Adrenal gland (tissue), 5 donors: ENCODE data around the gene EXOSC2.

Experiments used
- POLR2A ChIP-seq, 2 donors: fragments of 450-650 bp; IDR thresholded peaks; one replicate each; pipeline ENCODE4 v1.6.1; 2017; ENCODE audit warnings: antibody characterized with exemption in 2 of 2, mild to moderate bottlenecking in 2 of 2, moderate library complexity in 1 of 2
- TF ChIP-seq, protein P1 (sequence below), 6 experiments: fragments of 450-650 bp in 4 of 6; fragments of 200-600 bp in 2 of 6; sonication (generic) in 1 of 6; IDR thresholded peaks; 1 replicate in 5 of 6; 2 replicates in 1 of 6; pipeline versions ENCODE4 v1.5.1 to v1.8.0; 2016 to 2021; ENCODE audit warnings: antibody characterized with exemption in 6 of 6, mild to moderate bottlenecking in 2 of 6, moderate library complexity in 1 of 6
- donor health status: DM: no; HTN: no; CAD: no.

DNA sequence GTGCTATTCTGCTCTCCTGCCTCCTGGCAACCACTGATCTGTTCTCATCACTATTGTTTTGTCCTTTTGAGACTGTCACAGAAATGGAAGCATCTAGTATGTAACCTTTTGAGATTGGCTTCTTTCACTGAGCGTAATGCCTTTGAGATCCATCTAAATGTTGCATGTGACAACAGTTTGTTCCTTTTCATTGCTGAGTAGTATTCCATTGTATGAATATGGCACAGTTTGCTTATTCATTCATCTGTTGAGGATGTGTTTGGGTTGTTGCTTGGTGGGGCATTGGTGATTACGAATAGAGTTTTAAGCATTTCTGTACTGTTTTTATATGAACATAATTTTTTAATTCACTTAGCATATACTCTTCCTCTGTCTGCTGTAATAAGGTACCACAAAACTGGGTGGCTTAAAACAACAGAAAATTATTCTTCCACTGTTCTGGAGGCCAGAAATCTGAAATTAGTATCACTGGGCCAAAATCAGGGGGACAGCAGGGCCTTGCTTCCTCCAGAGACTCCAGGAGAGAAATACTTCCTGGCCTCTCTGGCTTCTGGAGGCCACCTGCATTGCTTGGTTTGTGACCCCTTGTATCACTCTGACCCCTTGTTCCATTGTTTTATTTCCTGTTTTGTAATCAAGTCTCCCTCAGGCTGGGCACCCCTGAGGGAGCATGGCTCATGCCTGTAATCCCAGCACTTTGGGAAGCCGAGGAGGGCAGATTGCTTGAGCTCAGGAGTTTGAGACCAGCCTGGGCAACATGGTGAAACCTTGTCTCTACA lies 53.0 kb downstream of the EXOSC2 start:
- TF ChIP-seq POLR2A (IDR thresholded peaks at IDR 0.05): no peak
- TF ChIP-seq, protein P1, sequence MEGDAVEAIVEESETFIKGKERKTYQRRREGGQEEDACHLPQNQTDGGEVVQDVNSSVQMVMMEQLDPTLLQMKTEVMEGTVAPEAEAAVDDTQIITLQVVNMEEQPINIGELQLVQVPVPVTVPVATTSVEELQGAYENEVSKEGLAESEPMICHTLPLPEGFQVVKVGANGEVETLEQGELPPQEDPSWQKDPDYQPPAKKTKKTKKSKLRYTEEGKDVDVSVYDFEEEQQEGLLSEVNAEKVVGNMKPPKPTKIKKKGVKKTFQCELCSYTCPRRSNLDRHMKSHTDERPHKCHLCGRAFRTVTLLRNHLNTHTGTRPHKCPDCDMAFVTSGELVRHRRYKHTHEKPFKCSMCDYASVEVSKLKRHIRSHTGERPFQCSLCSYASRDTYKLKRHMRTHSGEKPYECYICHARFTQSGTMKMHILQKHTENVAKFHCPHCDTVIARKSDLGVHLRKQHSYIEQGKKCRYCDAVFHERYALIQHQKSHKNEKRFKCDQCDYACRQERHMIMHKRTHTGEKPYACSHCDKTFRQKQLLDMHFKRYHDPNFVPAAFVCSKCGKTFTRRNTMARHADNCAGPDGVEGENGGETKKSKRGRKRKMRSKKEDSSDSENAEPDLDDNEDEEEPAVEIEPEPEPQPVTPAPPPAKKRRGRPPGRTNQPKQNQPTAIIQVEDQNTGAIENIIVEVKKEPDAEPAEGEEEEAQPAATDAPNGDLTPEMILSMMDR (IDR thresholded peaks at IDR 0.05): no peak
